ENCODE results near the gene KIF9.

Gene KIF9

GRCh38 chr3:47197287-47197686 is 85.3 kb downstream of the KIF9 start:
- no peak for DNase-seq (ENCODE audit: low read depth in 1 of 2, low spot score in 1 of 2)
- H3K4me3 ChIP-seq (replicated peaks; ENCODE audit: insufficient read depth, low read length): no peak overlapping the region
- TF ChIP-seq SPI1 (IDR thresholded peaks at IDR 0.05; ENCODE audit: borderline replicate concordance, low read depth) (no peak), GABPA (IDR thresholded peaks at IDR 0.05; ENCODE audit: low read depth) (no peak), REST (IDR thresholded peaks at IDR 0.05; ENCODE audit: insufficient replicate concordance, low read depth) (no peak), POLR2AphosphoS5 (IDR thresholded peaks at IDR 0.05; ENCODE audit: low read depth) (no peak)
- TF ChIP-seq, protein P1, sequence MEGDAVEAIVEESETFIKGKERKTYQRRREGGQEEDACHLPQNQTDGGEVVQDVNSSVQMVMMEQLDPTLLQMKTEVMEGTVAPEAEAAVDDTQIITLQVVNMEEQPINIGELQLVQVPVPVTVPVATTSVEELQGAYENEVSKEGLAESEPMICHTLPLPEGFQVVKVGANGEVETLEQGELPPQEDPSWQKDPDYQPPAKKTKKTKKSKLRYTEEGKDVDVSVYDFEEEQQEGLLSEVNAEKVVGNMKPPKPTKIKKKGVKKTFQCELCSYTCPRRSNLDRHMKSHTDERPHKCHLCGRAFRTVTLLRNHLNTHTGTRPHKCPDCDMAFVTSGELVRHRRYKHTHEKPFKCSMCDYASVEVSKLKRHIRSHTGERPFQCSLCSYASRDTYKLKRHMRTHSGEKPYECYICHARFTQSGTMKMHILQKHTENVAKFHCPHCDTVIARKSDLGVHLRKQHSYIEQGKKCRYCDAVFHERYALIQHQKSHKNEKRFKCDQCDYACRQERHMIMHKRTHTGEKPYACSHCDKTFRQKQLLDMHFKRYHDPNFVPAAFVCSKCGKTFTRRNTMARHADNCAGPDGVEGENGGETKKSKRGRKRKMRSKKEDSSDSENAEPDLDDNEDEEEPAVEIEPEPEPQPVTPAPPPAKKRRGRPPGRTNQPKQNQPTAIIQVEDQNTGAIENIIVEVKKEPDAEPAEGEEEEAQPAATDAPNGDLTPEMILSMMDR (IDR thresholded peaks at IDR 0.05; ENCODE audit: insufficient read depth, low read length): no peak
- no peak overlapping the region for H3K27ac ChIP-seq (replicated peaks)
- H3K27me3 ChIP-seq (ENCODE audit: insufficient read depth, poor library complexity, severe bottlenecking): no peaks in the 10 kb centered on the region

- Histone ChIP-seq H3K4me3 (replicated peaks; ENCODE audit: insufficient read depth, low read length) (no peak overlapping the region), H3K27ac (replicated peaks) (no peak overlapping the region), H3K27me3 (ENCODE audit: insufficient read depth, poor library complexity, severe bottlenecking) (no peaks in the 10 kb centered on the region)
- no peak for DNase-seq (ENCODE audit: low read depth in 1 of 2, low spot score in 1 of 2)
- TF ChIP-seq, protein P1 (IDR thresholded peaks at IDR 0.05; ENCODE audit: insufficient read depth, low read length): no peak
- TF ChIP-seq POLR2AphosphoS5 (IDR thresholded peaks at IDR 0.05; ENCODE audit: low read depth) (no peak), SPI1 (IDR thresholded peaks at IDR 0.05; ENCODE audit: borderline replicate concordance, low read depth) (no peak), REST (IDR thresholded peaks at IDR 0.05; ENCODE audit: insufficient replicate concordance, low read depth) (no peak), GABPA (IDR thresholded peaks at IDR 0.05; ENCODE audit: low read depth) (no peak)
Observed at GRCh38 chr3:47194994-47195393, 87.6 kb downstream of the KIF9 start.

DNA sequence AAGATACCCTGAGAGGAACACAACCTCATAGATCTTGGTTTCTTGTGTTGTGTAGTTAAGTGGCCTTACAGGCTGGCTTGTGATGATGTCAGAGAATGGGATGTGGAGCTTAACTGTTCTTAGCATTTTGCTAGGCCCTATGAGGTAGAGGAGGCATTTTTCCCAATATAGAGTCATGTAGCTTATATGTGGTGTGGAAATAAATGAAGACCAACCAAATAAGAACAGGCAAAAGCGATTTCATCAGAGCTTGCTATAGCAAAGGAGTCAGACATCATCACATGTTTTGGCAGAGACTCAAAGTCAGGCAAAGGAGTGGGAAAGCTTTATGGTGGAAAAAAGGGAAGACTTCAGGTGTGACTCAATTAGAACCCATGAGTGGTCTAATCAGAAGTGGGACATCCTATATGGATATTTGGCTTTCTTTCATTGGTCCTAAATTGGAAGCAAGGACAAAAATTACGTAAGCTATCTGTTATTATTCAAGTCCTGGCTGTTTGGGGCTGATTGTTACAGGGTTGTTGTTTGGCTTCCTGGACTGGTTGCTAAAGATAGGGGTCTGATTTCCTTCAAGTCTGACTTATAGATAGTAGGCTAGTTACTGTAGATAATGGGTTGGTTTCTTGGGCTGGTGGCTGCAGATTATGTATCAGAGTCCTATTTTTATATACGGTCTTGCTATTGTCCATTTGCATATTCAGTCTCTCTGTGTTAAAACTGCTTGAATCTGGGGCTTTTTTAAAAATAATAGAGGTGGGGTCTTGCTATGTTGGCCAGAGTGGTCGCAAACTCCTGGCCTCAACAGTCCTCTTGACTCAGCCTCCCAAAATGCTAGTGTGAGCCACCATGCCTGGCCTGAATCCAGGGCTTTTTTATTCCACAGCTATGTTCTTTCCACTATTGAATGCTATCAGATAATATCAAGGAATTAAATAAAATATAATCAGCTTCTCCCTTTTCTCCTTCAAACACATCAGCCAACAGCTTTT is 88.4 kb downstream of the KIF9 start:
- TF ChIP-seq, protein P1 (IDR thresholded peaks at IDR 0.05; ENCODE audit: insufficient read depth, low read length): no peak
- TF ChIP-seq REST (IDR thresholded peaks at IDR 0.05; ENCODE audit: insufficient replicate concordance, low read depth) (no peak), POLR2AphosphoS5 (IDR thresholded peaks at IDR 0.05; ENCODE audit: low read depth) (no peak), SPI1 (IDR thresholded peaks at IDR 0.05; ENCODE audit: borderline replicate concordance, low read depth) (no peak), GABPA (IDR thresholded peaks at IDR 0.05; ENCODE audit: low read depth) (no peak)
- Histone ChIP-seq H3K27ac (replicated peaks) (no peak overlapping the region), H3K27me3 (ENCODE audit: insufficient read depth, poor library complexity, severe bottlenecking) (no peaks in the 10 kb centered on the region), H3K4me3 (replicated peaks; ENCODE audit: insufficient read depth, low read length) (no peak overlapping the region)
- DNase-seq (ENCODE audit: low read depth in 1 of 2, low spot score in 1 of 2): no peak
